A673 (cell line): ENCODE results near the gene WDR87. TPM values are rescaled to one million over a fixed set of nuclear protein-coding genes. Genes with fewer than 3 reads are reported as not detected.

ENCODE experiments used
- BruUV-seq: library from RNA; stranded (reverse); fragments of 400-500 nt; replicated peaks from 2 replicates; lab custom pipeline; 2021; lab: Mats Ljungman, UMichigan
- CTCF ChIA-PET: fragments of 300-600 bp; sonication (Branson Sonifier 250); formaldehyde crosslinking; loops from one replicate; lab custom pipeline; 2022; ENCODE audit warnings: antibody characterized with exemption; lab: Charles Lee
- POLR2A ChIA-PET: fragments of 300-600 bp; sonication (Branson Sonifier 250); formaldehyde crosslinking; loops from one replicate; lab custom pipeline; 2022; ENCODE audit warnings: antibody characterized with exemption; ENCODE audit not compliant: low non-redundant PET; lab: Charles Lee
- DNase-seq: peaks from one replicate; pipeline ENCODE4 v3.0.0-alpha.2; 2015; ENCODE audit warnings: low spot score
- H3K27ac ChIP-seq: fragments of 200-600 bp; sonication (generic); 2 replicates; pipeline ENCODE4 v1.5.1; 2016; ENCODE audit warnings: mixed run types, low read depth, mild to moderate bottlenecking, mixed read lengths, antibody characterized with exemption, low read length; ENCODE audit not compliant: poor library complexity, severe bottlenecking
- H3K27me3 ChIP-seq: fragments of 200-600 bp; sonication (generic); replicated peaks from 2 replicates; pipeline ENCODE4 v1.6.1; 2017; ENCODE audit warnings: mixed run types, low read depth, mild to moderate bottlenecking, mixed read lengths, antibody characterized with exemption, low read length; ENCODE audit not compliant: insufficient read depth, poor library complexity
- H3K36me3 ChIP-seq: fragments of 200-600 bp; sonication (generic); 2 replicates; pipeline ENCODE4 v1.6.1; 2016; ENCODE audit warnings: mixed run types, mild to moderate bottlenecking, mixed read lengths, antibody characterized with exemption, low read length; ENCODE audit not compliant: insufficient read depth, poor library complexity, severe bottlenecking
- H3K4me1 ChIP-seq: fragments of 200-600 bp; sonication (generic); 2 replicates; pipeline ENCODE4 v1.6.1; 2017; ENCODE audit warnings: mixed run types, mild to moderate bottlenecking, mixed read lengths, antibody characterized with exemption, low read length; ENCODE audit not compliant: insufficient read depth, poor library complexity, severe bottlenecking
- H3K4me3 ChIP-seq: fragments of 200-600 bp; sonication (generic); 2 replicates; pipeline ENCODE4 v1.5.1; 2016; ENCODE audit warnings: low read depth, mixed run types, mild to moderate bottlenecking, mixed read lengths, low read length; ENCODE audit not compliant: poor library complexity, severe bottlenecking
- H3K9me3 ChIP-seq: fragments of 200-600 bp; sonication (generic); 2 replicates; pipeline ENCODE4 v1.6.1; 2016; ENCODE audit warnings: mixed run types, low read depth, mild to moderate bottlenecking, mixed read lengths, antibody characterized with exemption, low read length; ENCODE audit not compliant: poor library complexity, severe bottlenecking
- CTCF ChIP-seq: fragments of 300-800, 200-600 bp; sonication (generic); conservative IDR thresholded peaks from 2 replicates; pipeline ENCODE4 v1.5.1; 2017; ENCODE audit warnings: low read depth, mild to moderate bottlenecking, antibody characterized with exemption, low read length, moderate library complexity, mixed read lengths
- EZH2 ChIP-seq: fragments of 200-600 bp; sonication (generic); IDR thresholded peaks from 2 replicates; pipeline ENCODE4 v1.6.1; 2017; ENCODE audit warnings: borderline replicate concordance, low read depth, mild to moderate bottlenecking, mixed read lengths, antibody characterized with exemption, low read length; ENCODE audit not compliant: poor library complexity, severe bottlenecking
- intact Hi-C: fragments of 100-400 bp; cut with micrococcal nuclease; formaldehyde crosslinking; loops from one replicate; pipeline ENCODE4 v1.10.0; 2022; ENCODE audit not compliant: unreplicated experiment
- total RNA-seq: library from RNA; stranded (reverse); gene quantifications from 2 replicates; pipeline ENCODE4 v1.2.3, GENCODE V29; 2021

WDR87 gene
- total RNA-seq, 1 experiment from 2014 or later: not detected

- Histone ChIP-seq H3K4me1 (no peaks in the 10 kb centered on the region), H3K27me3 (peaks cover 12% of the 10 kb centered on the region), H3K4me3 (no peak overlapping the region), H3K27ac (no peak overlapping the region), H3K9me3 (peaks cover 6% of the 10 kb centered on the region), H3K36me3 (no peaks in the 10 kb centered on the region)
- no peak for DNase-seq
- no TSS peak for BruUV-seq
- TF ChIP-seq EZH2: no peak
- no peak for TF ChIP-seq CTCF
- intact Hi-C loops: no loop called here
- POLR2A ChIA-PET: no interaction called here
- CTCF ChIA-PET: no interaction called here
These were observed 21.0 kb downstream of the WDR87 start for GRCh38 chr19:37885392-37885791.

- H3K4me1 ChIP-seq: no peaks in the 10 kb centered on the region
- POLR2A ChIA-PET: interaction anchor here (0.7 kb wide), 1 partner anchor 532 kb away, joined by 3 read pairs; no protein-coding TSS in a partner anchor
- no peaks in the 10 kb centered on the region for H3K27me3 ChIP-seq
- DNase-seq: no peak
- BruUV-seq: no TSS peak
- intact Hi-C loops: no loop called here
- no peak overlapping the region for H3K4me3 ChIP-seq
- no peak overlapping the region for H3K27ac ChIP-seq
- H3K36me3 ChIP-seq: no peaks in the 10 kb centered on the region
- H3K9me3 ChIP-seq: peaks cover 6% of the 10 kb centered on the region
- CTCF ChIA-PET: no interaction called here
- TF ChIP-seq EZH2: no peak
These were observed 29.2 kb downstream of the WDR87 start for GRCh38 chr19:37877147-37877546.

GRCh38 chr19:37876032-37876431 is 30.4 kb downstream of the WDR87 start:
- TF ChIP-seq EZH2 (no peak), CTCF (no peak)
- Histone ChIP-seq H3K27me3 (no peaks in the 10 kb centered on the region), H3K9me3 (no peaks in the 10 kb centered on the region), H3K4me1 (no peaks in the 10 kb centered on the region), H3K4me3 (no peak overlapping the region), H3K27ac (no peak overlapping the region), H3K36me3 (no peaks in the 10 kb centered on the region)
- CTCF ChIA-PET: no interaction called here
- BruUV-seq: no TSS peak
- POLR2A ChIA-PET: no interaction called here
- DNase-seq: no peak
- intact Hi-C loops: no loop called here

- DNase-seq: no peak
- TF ChIP-seq CTCF: no peak
- TF ChIP-seq EZH2: no peak
- intact Hi-C loops: no loop called here
- no peak overlapping the region for H3K27ac ChIP-seq
- H3K4me1 ChIP-seq: no peaks in the 10 kb centered on the region
- POLR2A ChIA-PET: no interaction called here
- BruUV-seq: no TSS peak
- H3K27me3 ChIP-seq: no peaks in the 10 kb centered on the region
- CTCF ChIA-PET: no interaction called here
- H3K36me3 ChIP-seq: no peaks in the 10 kb centered on the region
- no peaks in the 10 kb centered on the region for H3K9me3 ChIP-seq
- H3K4me3 ChIP-seq: no peak overlapping the region
These were observed 31.6 kb downstream of the WDR87 start for GRCh38 chr19:37874784-37875183.
